IPS-20b (cell line): ENCODE results near the gene DTX1.

Experiments used
- H3K27ac ChIP-seq: one replicate; pipeline ENCODE4 v1.5.1; 2013; ENCODE audit warnings: low read length
- H3K27me3 ChIP-seq: 2 replicates; pipeline ENCODE4 v1.6.1; 2013; ENCODE audit warnings: mild to moderate bottlenecking, low read length, inconsistent platforms; ENCODE audit not compliant: insufficient read depth
- H3K36me3 ChIP-seq: 2 replicates; pipeline ENCODE4 v1.6.1; 2013; ENCODE audit warnings: low read depth, mild to moderate bottlenecking, inconsistent platforms, low read length, moderate library complexity; ENCODE audit not compliant: insufficient read depth
- H3K4me1 ChIP-seq: 2 replicates; pipeline ENCODE4 v1.6.1; 2013; ENCODE audit warnings: mild to moderate bottlenecking, control low read depth, inconsistent platforms, low read length, moderate library complexity; ENCODE audit not compliant: insufficient read depth
- H3K4me3 ChIP-seq: 2 replicates; pipeline ENCODE4 v1.5.1; 2013; ENCODE audit warnings: mild to moderate bottlenecking, low read length, inconsistent platforms
- H3K9ac ChIP-seq: 2 replicates; pipeline ENCODE4 v1.6.1; 2013; ENCODE audit warnings: low read depth, mild to moderate bottlenecking, inconsistent platforms, low read length, moderate library complexity
- H3K9me3 ChIP-seq: 2 replicates; pipeline ENCODE4 v1.6.1; 2013; ENCODE audit warnings: mild to moderate bottlenecking, low read depth, low read length, inconsistent platforms; ENCODE audit not compliant: insufficient read depth

The DTX1 gene

GRCh38 chr12:113130457-113131135 lies 74.1 kb downstream of the DTX1 start:
- Histone ChIP-seq H3K4me1 (no peaks in the 10 kb centered on the region), H3K27ac (no peak overlapping the region), H3K36me3 (no peaks in the 10 kb centered on the region), H3K9ac (no peak overlapping the region), H3K9me3 (no peaks in the 10 kb centered on the region), H3K27me3 (peaks cover 21% of the 10 kb centered on the region), H3K4me3 (no peak overlapping the region)

DNA sequence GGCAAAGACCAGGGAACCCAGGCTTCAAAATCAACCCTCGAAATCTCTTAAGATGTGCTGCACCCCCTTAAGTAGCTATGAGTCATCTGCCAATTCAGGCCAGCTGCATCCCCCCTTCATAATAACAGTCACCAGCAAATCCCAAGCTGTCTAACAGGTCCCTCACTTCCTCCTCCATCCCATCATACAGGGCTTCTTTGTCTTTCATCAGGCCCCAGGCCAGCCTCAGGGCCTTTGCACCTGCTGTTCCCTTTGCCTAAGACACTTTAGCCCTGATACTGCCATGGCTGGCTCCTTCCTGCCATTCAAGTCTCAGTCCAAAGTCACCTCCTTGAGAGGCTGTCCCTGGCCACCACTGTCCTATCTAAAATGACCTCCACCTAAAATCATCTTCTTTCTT lies 75.0 kb downstream of the DTX1 start:
- H3K27ac ChIP-seq, result no peak overlapping the region
- H3K4me1 ChIP-seq, result no peaks in the 10 kb centered on the region
- H3K27me3 ChIP-seq, result peaks cover 29% of the 10 kb centered on the region
- no peaks in the 10 kb centered on the region for H3K9me3 ChIP-seq
- no peak overlapping the region for H3K9ac ChIP-seq
- H3K36me3 ChIP-seq, result no peaks in the 10 kb centered on the region
- no peak overlapping the region for H3K4me3 ChIP-seq

GRCh38 chr12:113133036-113133435 lies 76.5 kb downstream of the DTX1 start:
- Histone ChIP-seq H3K4me1 (no peaks in the 10 kb centered on the region), H3K27ac (no peak overlapping the region), H3K9ac (no peak overlapping the region), H3K4me3 (no peak overlapping the region), H3K9me3 (no peaks in the 10 kb centered on the region), H3K36me3 (no peaks in the 10 kb centered on the region), H3K27me3 (peaks cover 32% of the 10 kb centered on the region)

DNA sequence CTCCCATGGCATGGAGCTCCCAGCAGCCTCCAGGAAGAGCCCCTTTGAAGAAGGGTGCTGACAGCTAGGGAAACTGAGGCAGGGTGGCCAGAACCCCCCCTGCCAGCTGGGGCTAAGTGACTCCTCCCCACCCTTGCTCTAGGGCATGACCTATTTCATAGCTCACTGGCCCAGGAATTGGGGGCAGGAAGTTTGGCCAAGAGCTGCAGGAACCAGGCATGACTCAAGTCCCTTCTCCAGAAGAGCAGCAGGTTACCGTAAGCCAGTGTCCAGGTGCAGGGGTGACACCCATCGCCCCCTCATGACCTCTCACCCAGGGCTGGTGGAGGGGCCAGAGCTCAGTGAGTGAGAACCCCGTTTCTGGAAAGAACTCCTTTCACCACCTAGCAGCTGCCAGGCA lies 77.1 kb downstream of the DTX1 start:
- no peaks in the 10 kb centered on the region for H3K4me1 ChIP-seq
- no peak overlapping the region for H3K9ac ChIP-seq
- no peak overlapping the region for H3K4me3 ChIP-seq

GRCh38 chr12:113134071-113134470 lies 77.5 kb downstream of the DTX1 start:
- Histone ChIP-seq H3K9me3 (no peaks in the 10 kb centered on the region), H3K27me3 (peaks cover 32% of the 10 kb centered on the region), H3K27ac (no peak overlapping the region), H3K4me3 (no peak overlapping the region), H3K36me3 (no peaks in the 10 kb centered on the region), H3K4me1 (no peaks in the 10 kb centered on the region), H3K9ac (no peak overlapping the region)

More for the DNA sequence above, 77.1 kb downstream of the DTX1 start:
- Histone ChIP-seq H3K27ac (no peak overlapping the region), H3K9me3 (no peaks in the 10 kb centered on the region), H3K36me3 (no peaks in the 10 kb centered on the region), H3K27me3 (peaks cover 32% of the 10 kb centered on the region)

DNA sequence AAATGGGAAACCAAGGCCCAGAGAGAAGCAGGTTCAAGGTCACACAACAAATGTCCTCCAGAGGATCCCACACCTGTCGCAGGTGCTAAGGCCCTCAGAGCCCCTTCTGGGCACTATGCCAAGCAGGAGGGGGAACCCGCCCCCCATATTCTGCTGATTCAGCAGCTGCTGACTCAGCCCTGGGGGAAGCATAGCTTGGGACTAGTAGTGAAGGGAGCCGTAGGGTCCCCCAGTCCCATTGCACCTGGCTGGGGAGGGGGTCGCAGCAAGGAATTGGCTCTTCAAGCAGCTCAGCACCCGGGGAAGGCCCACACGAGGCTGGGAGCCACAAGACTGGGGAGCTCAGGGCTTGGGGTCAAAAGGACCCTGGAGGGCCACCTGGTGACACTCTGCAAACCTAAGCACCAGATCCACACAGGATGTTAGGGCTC lies 78.0 kb downstream of the DTX1 start:
- Histone ChIP-seq H3K27ac (no peak overlapping the region), H3K4me3 (peak overlapping the region; percentile 74; the same call in 1 of the 2 replicates), H3K4me1 (no peaks in the 10 kb centered on the region)

DNA sequence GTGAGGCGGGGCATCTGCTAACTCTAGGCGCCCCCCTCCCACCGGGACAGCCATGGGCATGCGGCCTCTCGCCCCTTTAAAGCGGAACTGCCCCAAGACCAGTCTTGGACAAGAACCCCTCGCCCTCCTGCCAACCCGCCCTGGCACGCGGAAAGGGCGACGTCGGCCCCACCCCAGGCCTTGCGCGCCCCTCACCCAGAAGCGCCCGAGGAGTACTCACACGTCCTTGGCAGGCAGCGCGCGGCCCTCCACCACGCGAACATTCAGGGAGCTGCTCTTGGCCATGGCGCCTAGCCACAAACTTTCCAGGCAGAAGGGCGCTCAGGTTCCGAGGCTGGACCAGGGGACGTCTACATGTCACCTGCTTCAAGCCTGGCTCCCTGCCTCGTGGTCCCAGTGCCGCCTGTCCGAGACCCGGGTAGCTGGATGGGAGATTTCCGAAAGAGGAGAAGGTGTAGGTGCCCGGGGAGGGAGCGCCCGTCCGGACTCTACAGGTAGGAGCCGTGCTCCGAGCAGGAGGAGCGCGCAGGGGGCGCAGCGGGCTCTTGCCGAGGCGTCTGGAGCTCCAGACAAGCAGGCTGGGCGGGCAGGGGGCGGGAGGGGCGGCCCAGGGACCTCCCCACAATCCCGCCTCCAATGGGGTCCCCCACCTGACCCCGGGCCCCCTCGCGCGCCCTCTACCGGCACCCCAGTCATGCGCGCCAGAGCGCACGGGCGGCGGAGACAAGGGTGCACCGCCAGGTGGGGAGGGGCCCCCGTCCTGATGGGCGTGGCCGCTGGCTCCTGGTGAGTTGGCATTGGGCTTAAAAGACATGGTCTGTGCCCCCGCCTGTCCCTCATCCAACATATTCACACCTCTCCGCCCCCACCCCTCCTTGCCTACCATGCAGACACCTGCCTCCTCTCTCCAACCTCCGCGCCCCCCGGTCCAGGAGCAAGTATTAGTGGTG lies 78.9 kb downstream of the DTX1 start, which contains the start of gene RASAL1:
Gene RASAL1, minus strand, starts transcription at position 584 of the 950 bp plus-strand sequence. Its CDS starts 299 bp downstream, at position 285.
- H3K27me3 ChIP-seq, result peaks cover 32% of the 10 kb centered on the region
- H3K9me3 ChIP-seq, result no peaks in the 10 kb centered on the region
- no peaks in the 10 kb centered on the region for H3K4me1 ChIP-seq
- H3K27ac ChIP-seq, result no peak within 1 kb of the TSS
- H3K36me3 ChIP-seq, result no peaks in the 10 kb centered on the region
- H3K9ac ChIP-seq, result peak within 1 kb of the TSS; percentile 61; the same call in 1 of the 2 replicates
- peak within 1 kb of the TSS; percentile 74 for H3K4me3 ChIP-seq

More for the DNA sequence above, 78.0 kb downstream of the DTX1 start:
- Histone ChIP-seq H3K9ac (peak overlapping the region; percentile 61; the same call in 1 of the 2 replicates), H3K36me3 (no peaks in the 10 kb centered on the region), H3K27me3 (peaks cover 32% of the 10 kb centered on the region), H3K9me3 (no peaks in the 10 kb centered on the region)

- H3K36me3 ChIP-seq, result no peaks in the 10 kb centered on the region
- H3K9me3 ChIP-seq, result no peaks in the 10 kb centered on the region
- no peak overlapping the region for H3K9ac ChIP-seq
- H3K4me3 ChIP-seq, result peak overlapping the region; percentile 64; the same call in 1 of the 2 replicates
- H3K4me1 ChIP-seq, result no peaks in the 10 kb centered on the region
- peaks cover 32% of the 10 kb centered on the region for H3K27me3 ChIP-seq
- no peak overlapping the region for H3K27ac ChIP-seq
Measured at GRCh38 chr12:113136128-113136989, 79.8 kb downstream of the DTX1 start.

- Histone ChIP-seq H3K36me3 (no peaks in the 10 kb centered on the region), H3K27ac (no peak overlapping the region), H3K27me3 (peaks cover 32% of the 10 kb centered on the region), H3K9ac (no peak overlapping the region), H3K4me1 (no peaks in the 10 kb centered on the region), H3K4me3 (no peak overlapping the region), H3K9me3 (no peaks in the 10 kb centered on the region)
Measured at GRCh38 chr12:113136990-113137511, 80.5 kb downstream of the DTX1 start.

DNA sequence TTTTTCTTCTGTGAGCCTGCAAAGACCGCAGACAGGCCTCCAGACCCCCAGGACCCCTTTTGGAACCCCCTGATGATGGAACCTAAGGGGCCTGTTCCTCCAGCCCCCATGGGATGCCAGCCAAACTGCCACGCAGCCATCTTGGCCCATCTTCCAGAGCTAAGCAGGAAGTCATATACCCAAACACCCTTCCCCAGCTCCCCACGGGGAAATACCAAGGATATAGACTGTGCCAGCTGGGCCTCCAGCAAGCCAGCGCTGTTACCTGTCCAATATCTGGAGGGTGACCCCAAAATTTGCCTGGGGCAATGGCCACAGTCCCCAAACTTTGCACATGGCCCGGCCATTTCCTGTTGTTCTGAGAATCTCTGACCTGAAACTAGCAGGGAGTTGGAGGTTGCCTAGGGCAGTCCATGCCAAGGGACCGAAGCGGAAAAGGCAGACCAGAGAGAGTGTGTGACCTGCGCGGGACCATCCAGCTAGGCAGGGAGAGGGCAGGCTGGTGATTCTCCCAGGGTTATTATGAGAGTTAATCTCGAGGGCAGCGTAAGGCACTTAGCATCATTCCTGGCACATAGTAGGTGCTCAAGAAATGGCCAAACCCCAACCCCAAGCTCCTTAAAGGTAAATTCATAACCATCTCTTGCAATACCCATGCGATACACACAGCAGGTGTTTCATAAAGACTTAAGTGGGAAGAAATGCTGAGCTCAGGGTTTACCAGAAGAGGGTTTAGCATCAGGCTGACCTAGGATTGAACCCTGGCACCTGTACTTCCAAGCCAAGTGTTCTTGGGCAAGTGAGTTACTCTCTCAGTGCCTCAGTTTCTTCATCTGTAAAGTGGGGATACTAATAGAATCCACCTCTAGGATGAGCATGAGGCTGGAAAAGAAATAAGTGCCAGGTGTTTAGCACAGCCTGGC lies 81.6 kb downstream of the DTX1 start:
- Histone ChIP-seq H3K9ac (no peak overlapping the region), H3K4me3 (no peak overlapping the region), H3K9me3 (no peaks in the 10 kb centered on the region), H3K36me3 (no peaks in the 10 kb centered on the region), H3K27ac (no peak overlapping the region), H3K27me3 (peaks cover 32% of the 10 kb centered on the region), H3K4me1 (no peaks in the 10 kb centered on the region)
